Measurements from ENCODE around the gene RAI14.
"Not testable (repeated sequence)": the region's sequence is repeated elsewhere in the genome, so short reads cannot be mapped to it uniquely, and the experiment has no call there.

RAI14 gene

DNA sequence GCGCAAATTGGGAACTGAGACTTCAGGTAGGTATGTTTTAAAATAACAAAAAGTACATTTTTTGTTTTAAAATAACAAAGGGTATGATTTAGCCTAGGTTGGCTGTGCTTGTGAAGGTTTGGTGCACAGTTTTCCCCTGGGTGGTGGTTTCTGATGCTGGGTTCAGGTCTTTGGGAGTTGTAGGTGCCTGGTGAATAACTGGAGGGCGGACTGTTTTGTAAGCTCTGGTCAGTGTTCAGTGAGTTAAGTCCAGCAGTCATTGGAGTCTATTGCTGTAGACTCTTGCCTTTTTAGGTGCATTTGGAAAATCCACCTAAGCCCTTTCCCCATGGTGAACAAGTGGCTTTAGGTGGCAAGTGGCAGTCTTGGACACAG is 43.9 kb downstream of the RAI14 start:
- Histone ChIP-seq H3K4me3 (ENCODE audit: low read length) (no peak overlapping the region), H3K36me3 (ENCODE audit: insufficient read depth, low read length) (peaks cover 10% of the 10 kb centered on the region), H3K9me3 (ENCODE audit: low read length) (no peaks in the 10 kb centered on the region), H3K4me1 (ENCODE audit: insufficient read depth, low read length) (peaks cover 2% of the 10 kb centered on the region), H3K27me3 (ENCODE audit: insufficient read depth, low read length) (no peaks in the 10 kb centered on the region), H2AFZ (ENCODE audit: low read depth, low read length) (no peak overlapping the region)

DNA sequence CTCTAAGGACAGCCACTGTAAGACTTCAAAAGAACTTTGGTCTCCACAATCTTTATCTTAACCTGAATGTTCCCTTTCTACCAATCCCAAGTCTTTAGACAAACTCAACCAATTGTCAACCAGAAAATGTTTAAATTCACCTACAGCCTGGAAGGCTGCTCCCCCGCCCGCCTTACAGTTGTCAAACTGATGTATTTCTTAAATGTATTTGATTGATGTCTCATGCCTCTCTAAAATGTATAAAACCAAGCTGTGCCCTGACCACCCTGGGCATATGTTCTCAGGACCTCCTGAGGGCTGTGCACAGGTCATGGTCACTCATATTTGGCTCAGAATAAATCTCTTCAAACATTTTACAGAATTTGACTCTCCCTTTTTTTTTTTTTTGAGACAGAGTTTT is 45.3 kb downstream of the RAI14 start:
- H3K4me3 ChIP-seq (ENCODE audit: low read length); H3K27me3 ChIP-seq (ENCODE audit: insufficient read depth, low read length); H3K4me1 ChIP-seq (ENCODE audit: insufficient read depth, low read length); H2AFZ ChIP-seq (ENCODE audit: low read depth, low read length); H3K9me3 ChIP-seq (ENCODE audit: low read length); H3K36me3 ChIP-seq (ENCODE audit: insufficient read depth, low read length): not testable (repeated sequence)

DNA sequence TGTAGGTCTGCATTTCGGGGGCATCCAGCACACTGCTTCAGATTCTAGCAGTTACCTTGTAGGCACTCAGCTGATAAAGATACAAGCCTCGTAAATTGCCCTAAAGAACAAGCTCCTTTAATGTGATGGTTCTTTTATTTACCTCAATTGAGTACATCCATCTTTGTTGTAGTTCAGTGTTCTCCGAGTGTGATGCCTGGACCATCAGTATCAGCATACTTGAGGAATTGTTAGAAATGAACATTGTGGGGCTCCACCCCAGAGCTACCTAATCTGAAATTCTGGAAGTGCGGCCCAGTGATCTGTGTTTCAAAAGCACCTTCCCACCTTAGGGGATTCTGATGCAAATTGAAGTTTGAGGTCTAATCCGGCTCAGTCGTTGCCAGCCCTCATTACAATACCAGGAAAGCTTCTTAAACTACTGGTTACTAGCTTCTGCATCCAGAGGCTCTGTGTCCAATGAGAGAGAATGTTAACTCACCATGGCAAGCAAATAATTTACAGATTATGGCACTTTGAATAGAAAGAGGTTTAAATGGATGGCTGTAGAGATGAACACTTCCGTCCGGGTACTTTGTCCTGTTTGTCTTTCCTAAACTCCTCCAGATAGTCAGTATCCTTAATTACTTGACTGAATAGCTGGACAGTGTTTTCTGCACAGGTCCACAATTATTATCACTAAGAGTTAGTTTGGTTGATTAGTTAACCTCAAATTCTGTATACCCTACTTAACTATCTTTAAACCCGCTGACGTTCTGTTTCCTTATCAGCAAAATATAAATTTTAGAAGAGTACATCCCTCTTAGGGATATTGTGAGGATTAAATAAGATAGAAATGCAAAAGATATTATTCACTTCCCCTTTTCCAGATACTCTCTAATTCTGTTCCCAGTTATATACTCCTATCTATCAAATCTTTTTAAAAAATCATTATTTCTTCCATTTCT is 47.9 kb downstream of the RAI14 start:
- no peak overlapping the region for H3K4me3 ChIP-seq (ENCODE audit: low read length)
- no peaks in the 10 kb centered on the region for H3K27me3 ChIP-seq (ENCODE audit: insufficient read depth, low read length)
- H2AFZ ChIP-seq (ENCODE audit: low read depth, low read length): no peak overlapping the region
- H3K9me3 ChIP-seq (ENCODE audit: low read length): no peaks in the 10 kb centered on the region
- H3K4me1 ChIP-seq (ENCODE audit: insufficient read depth, low read length): peaks cover 2% of the 10 kb centered on the region
- H3K36me3 ChIP-seq (ENCODE audit: insufficient read depth, low read length): peaks cover 4% of the 10 kb centered on the region

DNA sequence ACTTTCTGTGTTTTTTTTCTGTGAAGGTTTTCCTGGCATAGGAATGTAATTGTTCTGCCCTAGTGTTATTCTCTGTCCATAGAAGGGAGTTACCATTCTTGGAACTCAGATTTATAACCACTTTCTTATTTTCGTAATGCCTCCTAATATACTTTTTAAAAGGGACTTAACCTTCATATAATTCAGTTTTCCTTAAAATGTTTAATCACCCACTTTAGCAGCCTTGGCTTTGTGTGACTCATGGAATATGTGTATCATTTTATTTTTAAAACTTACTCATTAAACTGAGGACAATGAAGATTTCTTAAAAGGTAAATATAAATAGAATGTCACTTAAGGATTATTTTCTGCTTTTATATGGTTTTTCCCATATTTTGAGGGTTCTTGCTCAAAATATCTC is 50.0 kb downstream of the RAI14 start:
- Histone ChIP-seq H2AFZ (ENCODE audit: low read depth, low read length) (no peak overlapping the region), H3K36me3 (ENCODE audit: insufficient read depth, low read length) (peaks cover 4% of the 10 kb centered on the region), H3K4me1 (ENCODE audit: insufficient read depth, low read length) (peaks cover 2% of the 10 kb centered on the region), H3K9me3 (ENCODE audit: low read length) (no peaks in the 10 kb centered on the region), H3K4me3 (ENCODE audit: low read length) (no peak overlapping the region), H3K27me3 (ENCODE audit: insufficient read depth, low read length) (no peaks in the 10 kb centered on the region)

DNA sequence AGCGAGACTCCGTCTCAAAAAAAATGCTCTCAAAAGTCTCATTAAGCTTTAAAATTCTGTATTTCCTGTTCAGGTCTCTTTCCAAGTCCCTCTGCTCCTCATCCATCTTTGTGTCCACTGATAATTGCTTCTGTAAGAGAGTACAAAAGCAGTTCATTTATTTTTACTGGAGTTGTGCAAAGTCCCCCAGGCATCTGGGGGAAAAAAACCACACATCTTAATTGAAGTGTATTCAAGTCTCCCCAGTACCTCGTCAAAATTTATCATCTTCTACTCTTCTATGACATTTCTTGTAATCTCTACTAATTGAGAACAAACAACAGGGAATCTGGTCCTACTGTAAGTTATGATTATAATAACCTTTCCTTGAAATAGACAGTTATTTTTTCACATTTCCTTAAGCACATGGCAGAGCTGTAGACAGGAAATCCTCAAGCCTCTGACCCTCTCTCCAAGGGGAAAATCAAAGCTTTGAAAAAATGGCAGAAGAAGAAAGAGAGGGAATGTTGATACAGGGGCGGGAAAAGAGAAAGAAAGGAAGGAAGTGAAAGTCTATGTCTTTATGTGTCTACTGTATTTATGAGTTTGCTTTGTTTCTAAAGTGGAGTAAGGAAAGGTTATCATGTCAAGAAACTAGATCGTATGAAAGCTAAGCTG is 51.5 kb downstream of the RAI14 start:
- Histone ChIP-seq H3K4me3 (ENCODE audit: low read length) (no peak overlapping the region), H3K27me3 (ENCODE audit: insufficient read depth, low read length) (no peaks in the 10 kb centered on the region), H3K36me3 (ENCODE audit: insufficient read depth, low read length) (peaks cover 4% of the 10 kb centered on the region), H3K9me3 (ENCODE audit: low read length) (peaks cover 3% of the 10 kb centered on the region), H2AFZ (ENCODE audit: low read depth, low read length) (no peak overlapping the region), H3K4me1 (ENCODE audit: insufficient read depth, low read length) (peaks cover 2% of the 10 kb centered on the region)

DNA sequence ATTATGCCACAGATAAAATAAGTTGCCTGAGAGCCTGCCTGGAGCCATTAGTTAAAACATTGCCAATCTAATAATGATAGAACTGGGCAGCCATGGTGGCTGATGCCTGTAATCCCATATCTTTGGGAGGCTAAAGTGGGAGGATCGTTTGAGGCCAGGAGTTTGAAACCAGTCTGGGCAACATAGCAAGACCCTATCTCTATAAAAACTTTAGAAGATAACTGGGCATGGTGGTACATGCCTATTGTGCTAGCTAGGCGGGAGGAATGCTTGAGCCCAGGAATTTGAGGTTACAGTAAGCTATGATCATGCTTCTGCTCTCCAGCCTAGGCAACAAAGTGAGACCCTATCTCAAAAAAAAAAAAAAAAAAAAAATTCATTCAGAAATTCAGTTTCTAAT is 52.6 kb downstream of the RAI14 start:
- no peak overlapping the region for H3K4me3 ChIP-seq (ENCODE audit: low read length)
- peaks cover 4% of the 10 kb centered on the region for H3K36me3 ChIP-seq (ENCODE audit: insufficient read depth, low read length)
- H3K27me3 ChIP-seq (ENCODE audit: insufficient read depth, low read length): no peaks in the 10 kb centered on the region
- peaks cover 2% of the 10 kb centered on the region for H3K4me1 ChIP-seq (ENCODE audit: insufficient read depth, low read length)
- H2AFZ ChIP-seq (ENCODE audit: low read depth, low read length): no peak overlapping the region
- peaks cover 3% of the 10 kb centered on the region for H3K9me3 ChIP-seq (ENCODE audit: low read length)

DNA sequence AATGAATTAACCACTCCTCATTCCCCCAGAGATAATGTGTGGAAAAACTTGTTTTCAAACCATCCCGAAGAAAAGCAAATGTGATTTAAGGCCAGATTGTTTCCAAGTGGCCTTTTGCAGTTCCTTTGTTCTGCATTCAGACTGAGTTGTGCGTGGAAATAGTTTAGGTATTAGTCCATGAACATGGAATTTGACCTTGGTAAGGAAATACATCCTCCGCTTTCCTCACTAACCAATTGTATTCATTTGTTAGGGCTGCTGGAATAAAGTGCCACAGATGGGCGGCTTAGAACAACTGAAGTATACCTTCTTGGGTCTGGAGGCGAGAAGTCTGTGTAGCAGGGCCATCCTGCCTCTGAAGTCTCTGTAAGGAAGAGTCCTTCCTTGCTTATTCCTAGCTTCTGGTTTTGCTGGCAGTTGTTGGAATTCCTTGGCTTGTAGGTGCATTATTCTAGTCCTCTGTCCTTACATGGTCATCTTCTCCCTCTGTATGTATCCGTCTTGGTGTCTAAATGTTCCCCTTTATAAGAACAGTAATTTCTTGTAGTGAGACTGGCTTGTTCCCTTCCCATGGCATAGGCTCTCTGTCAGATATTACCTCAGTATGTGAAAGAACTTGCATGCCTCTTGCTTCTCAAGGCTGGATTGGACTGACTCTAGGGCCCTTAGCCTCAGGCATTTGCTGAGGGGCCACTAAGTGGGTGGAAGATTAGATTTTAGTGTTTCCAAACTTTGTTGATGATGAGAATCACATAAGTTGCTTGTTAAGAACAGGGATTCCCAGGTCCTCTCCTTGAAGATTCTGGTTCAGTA is 53.9 kb downstream of the RAI14 start:
- no peak overlapping the region for H3K4me3 ChIP-seq (ENCODE audit: low read length)
- no peaks in the 10 kb centered on the region for H3K36me3 ChIP-seq (ENCODE audit: insufficient read depth, low read length)
- H3K9me3 ChIP-seq (ENCODE audit: low read length): peaks cover 3% of the 10 kb centered on the region
- no peaks in the 10 kb centered on the region for H3K4me1 ChIP-seq (ENCODE audit: insufficient read depth, low read length)
- H2AFZ ChIP-seq (ENCODE audit: low read depth, low read length): no peak overlapping the region
- no peaks in the 10 kb centered on the region for H3K27me3 ChIP-seq (ENCODE audit: insufficient read depth, low read length)

DNA sequence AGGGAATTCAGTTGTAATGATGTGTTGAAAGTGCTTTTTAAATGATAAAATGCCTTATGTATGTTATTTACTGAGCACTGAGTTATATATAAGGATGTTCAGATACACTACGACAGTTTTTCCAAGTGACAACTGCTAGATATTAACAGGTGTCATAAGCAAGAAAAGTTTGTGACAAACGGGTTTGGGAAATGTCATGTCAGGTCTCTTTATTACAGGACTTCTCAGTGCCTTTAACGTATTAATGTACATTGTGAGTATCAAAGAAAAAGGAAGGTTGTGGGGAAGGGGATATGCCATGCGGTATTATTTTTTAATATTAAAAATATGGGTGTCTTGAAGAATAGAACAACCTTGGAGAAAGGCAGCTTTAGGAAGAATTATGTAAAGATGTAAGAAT is 56.4 kb downstream of the RAI14 start:
- Histone ChIP-seq H3K4me3 (ENCODE audit: low read length) (no peak overlapping the region), H2AFZ (ENCODE audit: low read depth, low read length) (no peak overlapping the region), H3K27me3 (ENCODE audit: insufficient read depth, low read length) (no peaks in the 10 kb centered on the region), H3K9me3 (ENCODE audit: low read length) (peaks cover 3% of the 10 kb centered on the region), H3K36me3 (ENCODE audit: insufficient read depth, low read length) (no peaks in the 10 kb centered on the region), H3K4me1 (ENCODE audit: insufficient read depth, low read length) (peaks cover 4% of the 10 kb centered on the region)

DNA sequence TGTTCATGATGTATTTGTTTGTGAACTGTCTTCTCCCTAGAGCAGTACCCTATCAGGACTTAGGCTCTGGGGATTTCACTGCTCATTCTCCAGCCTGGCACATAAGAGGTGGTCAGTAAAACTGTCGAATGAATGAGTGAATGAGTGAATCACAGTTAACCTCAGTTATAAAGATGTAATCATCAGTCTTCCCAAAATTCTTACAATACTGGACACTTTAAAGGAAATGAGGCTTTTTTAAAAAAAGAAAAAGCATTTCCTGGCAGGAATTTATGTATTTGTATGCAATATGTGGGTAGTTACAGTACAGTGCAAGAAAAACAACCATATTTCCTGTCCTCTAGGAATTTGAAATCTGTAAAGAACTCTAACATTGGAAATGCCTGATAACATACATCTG is 59.6 kb downstream of the RAI14 start:
- peaks cover 3% of the 10 kb centered on the region for H3K9me3 ChIP-seq (ENCODE audit: low read length)
- H3K4me1 ChIP-seq (ENCODE audit: insufficient read depth, low read length): peaks cover 15% of the 10 kb centered on the region
- H3K36me3 ChIP-seq (ENCODE audit: insufficient read depth, low read length): peaks cover 5% of the 10 kb centered on the region
- H3K4me3 ChIP-seq (ENCODE audit: low read length): no peak overlapping the region
- no peak overlapping the region for H2AFZ ChIP-seq (ENCODE audit: low read depth, low read length)
- H3K27me3 ChIP-seq (ENCODE audit: insufficient read depth, low read length): no peaks in the 10 kb centered on the region

DNA sequence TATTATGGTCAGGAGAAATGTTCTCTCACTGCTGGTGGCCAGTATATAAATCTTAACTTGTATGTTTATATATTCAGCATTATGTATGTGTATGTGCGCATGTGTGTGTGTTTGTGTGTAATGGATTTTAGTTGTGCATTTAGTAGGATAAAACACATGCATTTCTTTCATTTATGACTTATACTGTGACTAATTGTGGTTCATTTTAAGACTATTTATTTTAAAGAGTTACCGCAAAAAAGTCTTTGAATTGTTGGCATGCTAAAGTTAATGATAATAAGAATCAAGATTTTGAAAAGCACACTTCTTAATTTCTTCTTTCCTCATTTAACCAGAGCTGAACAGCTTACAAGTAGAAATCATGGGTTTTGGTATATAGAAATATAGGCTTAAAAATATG is 60.9 kb downstream of the RAI14 start:
- Histone ChIP-seq H3K27me3 (ENCODE audit: insufficient read depth, low read length) (no peaks in the 10 kb centered on the region), H2AFZ (ENCODE audit: low read depth, low read length) (no peak overlapping the region), H3K9me3 (ENCODE audit: low read length) (peaks cover 3% of the 10 kb centered on the region), H3K4me3 (ENCODE audit: low read length) (no peak overlapping the region), H3K4me1 (ENCODE audit: insufficient read depth, low read length) (peaks cover 15% of the 10 kb centered on the region), H3K36me3 (ENCODE audit: insufficient read depth, low read length) (peaks cover 5% of the 10 kb centered on the region)

DNA sequence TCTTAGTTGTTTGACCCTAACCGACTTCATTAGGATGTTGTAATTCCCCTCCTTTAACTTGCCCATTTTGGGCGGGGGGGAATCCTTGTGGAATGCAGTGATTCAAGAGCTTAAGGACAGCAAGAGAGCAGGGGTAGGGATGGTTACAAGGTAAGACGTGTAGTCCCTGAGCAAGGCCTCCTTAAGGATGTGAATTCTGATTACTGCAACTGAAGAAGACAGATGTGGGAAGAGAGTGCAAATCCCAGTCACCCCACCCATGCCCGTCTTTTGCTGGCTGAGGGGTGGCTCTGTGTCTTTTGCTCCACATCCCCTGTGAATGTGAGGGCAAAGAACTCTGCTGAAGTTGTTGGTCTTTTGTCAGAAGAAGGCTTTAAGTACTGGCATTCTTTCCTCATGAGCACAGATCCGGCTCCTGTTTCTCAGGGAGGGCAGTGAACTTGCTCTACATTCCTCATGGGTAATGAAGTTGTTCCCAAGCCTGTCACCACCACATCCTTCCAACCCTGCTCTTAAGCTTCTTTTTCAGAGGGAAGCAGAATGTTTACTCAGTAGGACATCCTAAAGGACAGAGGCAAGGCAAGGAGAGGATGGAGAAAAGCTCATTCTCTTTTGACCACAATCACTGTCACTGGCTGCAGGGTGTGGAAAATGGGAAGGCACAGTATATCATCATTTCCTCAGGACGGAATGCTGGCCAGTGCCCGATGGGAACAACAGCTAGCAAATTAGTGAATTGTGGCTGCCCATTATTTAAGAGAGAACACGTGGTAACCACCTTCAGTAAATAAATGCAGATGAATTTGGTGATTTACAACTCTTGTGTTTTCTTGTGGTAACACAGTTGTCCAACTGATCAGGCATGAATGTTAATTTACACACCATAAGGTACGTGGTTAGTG is 61.5 kb downstream of the RAI14 start:
- H3K9me3 ChIP-seq (ENCODE audit: low read length): no peaks in the 10 kb centered on the region
- peaks cover 15% of the 10 kb centered on the region for H3K4me1 ChIP-seq (ENCODE audit: insufficient read depth, low read length)
- no peak overlapping the region for H2AFZ ChIP-seq (ENCODE audit: low read depth, low read length)
- H3K27me3 ChIP-seq (ENCODE audit: insufficient read depth, low read length): no peaks in the 10 kb centered on the region
- peaks cover 5% of the 10 kb centered on the region for H3K36me3 ChIP-seq (ENCODE audit: insufficient read depth, low read length)
- H3K4me3 ChIP-seq (ENCODE audit: low read length): no peak overlapping the region

DNA sequence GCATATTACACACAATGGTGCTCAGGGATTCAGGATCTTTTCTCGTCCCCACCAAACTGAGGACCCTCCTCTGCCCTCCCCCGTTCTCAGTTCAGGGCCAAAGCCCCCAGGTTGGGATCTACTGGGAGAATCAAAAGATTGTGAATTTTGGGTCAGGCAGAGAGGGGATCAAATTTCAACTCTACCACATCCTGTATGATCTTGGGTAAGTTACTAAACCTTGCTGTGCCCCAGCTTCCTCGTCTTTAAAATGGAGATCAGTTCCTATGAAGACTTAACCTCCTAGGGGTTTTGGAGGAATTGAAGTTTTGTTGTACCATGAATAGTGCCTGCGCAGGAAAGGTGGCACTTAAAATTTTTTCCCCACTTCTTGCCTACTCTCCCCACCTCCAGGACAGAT is 62.4 kb downstream of the RAI14 start:
- no peaks in the 10 kb centered on the region for H3K9me3 ChIP-seq (ENCODE audit: low read length)
- no peak overlapping the region for H2AFZ ChIP-seq (ENCODE audit: low read depth, low read length)
- no peaks in the 10 kb centered on the region for H3K27me3 ChIP-seq (ENCODE audit: insufficient read depth, low read length)
- peaks cover 15% of the 10 kb centered on the region for H3K4me1 ChIP-seq (ENCODE audit: insufficient read depth, low read length)
- H3K4me3 ChIP-seq (ENCODE audit: low read length): no peak overlapping the region
- peaks cover 5% of the 10 kb centered on the region for H3K36me3 ChIP-seq (ENCODE audit: insufficient read depth, low read length)
